Measurements from ENCODE around the gene RASA2.
"Not testable (repeated sequence)": the region's sequence is repeated elsewhere in the genome, so short reads cannot be mapped to it uniquely, and the experiment has no call there.

Gene RASA2

DNA sequence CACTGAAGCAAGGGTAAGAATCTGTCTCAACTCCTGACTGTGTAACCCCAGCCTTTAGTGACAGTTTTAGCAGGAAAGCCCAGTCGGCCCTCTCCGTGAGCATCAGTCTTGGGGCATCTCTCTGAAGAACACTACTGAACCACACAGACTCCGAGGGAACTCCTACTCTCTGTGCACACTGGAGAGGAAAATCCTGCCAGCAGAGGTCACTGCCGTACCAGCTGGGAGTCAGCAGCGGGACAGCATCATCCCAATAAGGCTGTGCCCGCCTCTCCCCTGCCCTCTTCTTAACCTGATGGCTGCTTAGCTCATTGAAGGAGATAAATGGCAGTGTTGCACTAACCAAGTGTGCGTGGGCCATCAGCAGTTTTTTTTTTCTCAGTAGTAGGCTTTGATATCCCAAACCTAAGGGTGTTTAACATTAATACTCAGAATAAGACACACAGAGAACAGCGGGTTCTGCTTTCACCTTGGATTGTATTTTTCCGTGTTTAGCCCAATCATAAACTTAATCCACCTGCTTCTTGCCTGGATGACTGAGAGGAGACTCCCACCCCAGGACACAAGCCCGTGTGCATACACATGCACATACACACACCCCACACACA lies 26.6 kb upstream of the RASA2 start:
- peak; percentile 39 for DNase-seq

DNA sequence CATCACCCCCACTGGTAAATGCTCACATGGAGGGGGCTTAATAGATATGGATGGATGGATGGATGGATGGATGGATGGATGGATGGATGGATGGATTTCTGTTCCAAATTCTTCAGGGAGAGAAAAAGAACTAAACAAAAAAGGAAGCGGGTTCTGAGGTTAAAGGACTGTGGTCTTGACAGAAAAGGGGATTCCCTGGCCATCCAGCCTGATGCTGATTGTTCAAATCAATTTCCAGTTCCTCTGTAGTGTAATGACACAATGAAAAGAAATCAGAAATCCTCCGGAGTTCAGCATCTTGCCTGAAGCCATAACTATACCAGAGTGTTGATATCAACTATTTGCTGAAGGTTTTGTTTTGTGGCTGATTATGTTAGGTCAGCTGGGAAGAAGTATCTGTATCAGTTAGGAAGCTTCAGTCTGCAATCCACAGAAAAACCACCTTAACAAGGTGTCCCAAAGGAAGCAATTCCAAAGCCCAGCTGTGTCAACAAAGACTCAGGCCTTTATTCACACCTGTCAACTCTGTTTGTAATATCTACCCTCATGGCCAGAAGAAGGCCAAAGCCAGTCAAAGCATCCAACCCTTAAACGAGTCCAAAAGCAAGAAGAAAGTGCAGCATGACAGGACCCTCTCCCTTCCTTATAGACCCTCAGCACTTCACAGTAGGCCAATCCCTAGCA lies 24.5 kb upstream of the RASA2 start:
- DNase-seq: no peak

DNA sequence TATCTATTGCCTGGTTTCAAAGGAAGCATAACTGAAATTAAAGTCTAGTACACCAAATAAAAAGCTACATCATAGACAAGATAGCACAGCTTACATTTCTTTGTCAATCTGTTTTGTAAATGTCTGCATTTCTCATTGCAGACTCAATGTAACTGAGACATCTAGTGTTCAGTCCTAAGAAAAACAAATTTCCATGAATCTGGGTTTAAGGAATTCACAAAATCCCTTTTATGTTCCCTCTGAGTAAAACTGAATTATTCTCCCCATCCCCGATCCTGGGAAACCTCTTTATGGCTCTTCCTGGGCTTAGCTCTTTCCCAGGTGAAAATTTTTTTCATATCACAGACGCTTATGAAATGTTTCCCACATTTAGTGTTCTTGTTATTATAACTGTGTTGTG lies 21.6 kb upstream of the RASA2 start:
- no peak for DNase-seq

DNA sequence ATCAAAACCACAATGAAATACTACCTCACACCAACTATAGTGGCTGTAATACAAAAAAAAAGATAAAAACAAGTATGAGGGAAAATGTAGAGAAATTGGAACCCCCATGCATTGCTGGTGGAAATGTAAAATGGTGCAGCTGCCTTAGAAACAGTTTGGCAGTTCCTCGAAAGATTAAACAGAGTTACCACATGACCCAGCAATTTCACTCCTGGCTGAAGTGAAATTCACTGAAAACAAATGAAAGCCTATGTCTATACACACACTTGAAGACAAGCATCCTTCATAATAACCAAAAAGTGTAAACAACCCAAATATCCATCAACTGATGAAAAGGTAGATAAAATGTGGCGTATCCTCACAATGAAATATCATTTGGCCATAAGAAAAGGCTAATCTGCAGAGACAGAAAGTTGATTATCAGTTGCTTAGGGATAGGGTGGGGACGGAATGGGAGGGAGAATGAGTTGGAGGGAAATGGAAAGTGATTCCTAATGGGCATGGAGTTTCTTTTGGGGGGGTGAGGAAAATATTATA lies 20.1 kb upstream of the RASA2 start:
- no peak for DNase-seq

DNA sequence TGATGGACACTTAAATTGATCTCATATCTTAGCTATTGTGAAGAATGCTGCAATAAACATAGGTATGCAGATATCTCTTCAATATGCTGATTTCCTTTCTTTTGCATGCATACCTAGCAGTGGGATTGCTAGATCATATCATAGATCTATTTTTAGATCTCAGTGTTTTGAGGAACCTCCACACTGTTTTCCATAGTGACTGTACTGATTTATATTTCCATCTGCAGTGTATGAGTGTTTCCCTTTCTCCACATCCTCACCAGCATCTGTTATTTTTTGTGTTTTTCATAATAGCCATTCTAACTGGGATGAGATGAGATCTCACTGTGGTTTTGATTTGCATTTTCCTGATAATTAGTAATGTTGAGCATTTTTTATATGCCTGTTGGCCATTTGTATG lies 17.1 kb upstream of the RASA2 start:
- DNase-seq: no peak

DNA sequence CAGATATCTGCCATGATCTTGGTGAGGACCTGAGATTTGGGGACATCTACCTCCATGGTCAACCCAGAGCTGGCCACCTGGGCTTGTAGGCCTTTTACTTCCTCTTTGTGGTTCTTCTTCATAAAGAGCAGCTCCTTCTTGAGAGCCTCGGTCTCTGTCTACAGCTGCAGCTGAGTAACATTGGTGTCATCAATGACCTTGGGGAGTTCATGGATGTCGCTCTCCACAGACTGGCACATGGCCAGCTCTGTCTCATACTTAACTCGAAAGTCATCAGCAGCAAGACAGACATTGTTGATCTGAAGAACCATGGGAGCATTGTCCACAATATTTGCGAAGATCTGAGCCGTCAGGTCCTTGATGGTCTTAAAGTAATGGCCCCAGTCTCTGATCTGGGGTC lies 15.7 kb upstream of the RASA2 start:
- DNase-seq: no peak

DNA sequence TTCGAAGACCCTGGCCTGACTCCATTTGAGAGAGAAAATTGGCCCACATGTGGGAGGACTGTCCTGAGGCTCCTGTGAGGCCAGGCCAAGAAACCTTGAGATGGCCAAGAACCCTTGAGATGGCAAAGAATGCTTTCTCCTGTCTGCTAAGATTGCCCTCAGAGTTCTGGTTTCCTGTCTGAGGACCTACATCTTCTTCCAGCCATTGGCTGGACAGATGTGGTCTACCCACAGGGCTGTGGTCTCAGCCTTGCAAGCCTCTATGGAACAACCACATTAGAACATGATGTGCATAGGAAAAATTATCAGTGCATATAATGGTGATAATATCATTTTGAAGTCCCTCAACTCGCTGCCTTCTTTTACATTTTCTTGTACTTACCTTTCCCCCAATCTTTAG lies 10.8 kb upstream of the RASA2 start:
- no peak for DNase-seq

DNA sequence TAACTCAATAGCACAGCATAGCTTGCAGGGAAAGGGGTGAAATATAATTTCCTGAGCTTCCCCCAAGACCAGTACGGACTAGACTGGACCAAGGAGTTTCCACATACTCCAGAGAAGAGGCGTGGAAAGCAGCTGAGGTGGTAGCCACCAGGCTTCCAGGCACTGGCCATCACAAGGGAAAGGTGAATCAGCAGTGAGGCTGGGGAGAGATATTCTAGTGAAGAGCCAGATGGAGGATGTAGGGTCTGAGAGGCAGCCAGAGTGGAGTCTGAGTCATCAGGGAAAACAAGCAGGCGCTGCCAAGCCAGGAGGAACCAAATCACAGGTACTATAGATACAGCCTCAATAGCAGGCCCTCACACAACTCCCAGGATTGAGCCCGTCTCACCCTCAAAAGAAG lies 9.6 kb upstream of the RASA2 start:
- peak; percentile 18 for DNase-seq

DNA sequence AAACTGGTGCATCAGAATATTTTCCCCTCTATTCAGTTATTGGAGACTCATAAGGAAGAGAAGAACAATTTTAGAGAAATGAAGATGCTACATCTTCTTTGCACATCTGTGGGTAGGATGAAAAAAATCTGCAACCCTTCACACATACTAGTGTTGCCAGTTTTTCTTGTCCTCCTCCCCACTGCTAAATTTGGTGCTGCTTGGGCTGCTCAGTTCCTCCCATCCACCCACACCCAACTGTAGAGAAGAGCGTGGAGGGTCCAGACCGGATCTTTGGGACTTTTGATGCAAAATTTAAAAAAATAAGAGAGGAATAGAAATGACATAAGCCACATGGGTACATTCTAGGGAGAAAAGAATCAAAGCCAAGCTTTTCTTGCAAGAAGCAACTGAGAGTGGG lies 8.7 kb upstream of the RASA2 start:
- DNase-seq: no peak

DNA sequence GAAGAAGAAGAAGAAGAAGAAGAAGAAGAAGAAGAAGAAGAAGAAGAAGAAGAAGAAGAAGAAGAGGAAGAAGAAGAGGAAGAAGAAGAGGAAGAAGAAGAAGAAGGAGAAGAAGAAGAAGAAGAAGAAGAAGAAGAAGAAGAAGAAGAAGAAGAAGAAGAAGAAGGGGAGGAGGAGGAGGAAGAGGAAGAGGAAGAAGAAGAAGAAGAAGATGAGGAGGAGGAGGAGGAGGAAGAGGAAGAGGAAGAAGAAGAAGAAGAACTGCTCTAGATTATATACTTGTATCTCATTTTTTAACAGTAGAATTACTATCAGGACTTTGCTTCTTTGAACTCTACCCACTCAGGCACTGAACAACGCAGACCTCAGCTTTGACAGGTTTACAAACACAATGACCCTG lies 8.0 kb upstream of the RASA2 start:
- DNase-seq: not testable (repeated sequence)

DNA sequence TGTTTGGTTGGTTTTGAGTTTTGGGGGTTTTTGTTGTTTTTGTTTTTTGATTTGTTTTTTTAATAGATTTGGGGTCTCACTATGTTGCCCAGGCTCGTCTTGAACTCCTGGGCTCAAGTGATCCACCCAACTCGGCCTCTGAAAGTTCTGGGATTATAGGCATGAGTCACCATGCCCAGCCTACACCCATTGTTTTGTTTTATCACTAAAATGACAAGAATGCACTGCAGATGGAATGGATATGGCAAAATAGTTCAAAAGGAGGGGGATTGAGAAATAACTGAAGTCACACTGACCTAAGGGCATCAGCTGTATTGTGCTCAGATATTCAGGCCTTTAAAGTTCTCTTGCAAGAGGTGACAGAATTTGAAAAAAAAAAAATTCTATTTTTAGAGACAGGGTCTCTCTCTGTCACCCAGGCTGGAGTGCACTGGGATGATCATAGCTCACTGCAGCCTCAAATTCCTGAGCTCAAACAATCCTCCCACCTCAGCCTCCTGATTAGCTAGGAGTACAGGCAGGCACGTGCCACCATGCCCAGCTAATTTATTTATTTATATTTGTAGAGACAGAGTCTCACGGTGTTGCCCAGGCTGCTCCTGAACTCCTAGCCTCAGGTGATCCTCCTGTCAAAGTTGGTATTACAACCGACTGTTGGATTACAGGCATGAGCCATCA lies 4.4 kb upstream of the RASA2 start:
- no peak for DNase-seq

DNA sequence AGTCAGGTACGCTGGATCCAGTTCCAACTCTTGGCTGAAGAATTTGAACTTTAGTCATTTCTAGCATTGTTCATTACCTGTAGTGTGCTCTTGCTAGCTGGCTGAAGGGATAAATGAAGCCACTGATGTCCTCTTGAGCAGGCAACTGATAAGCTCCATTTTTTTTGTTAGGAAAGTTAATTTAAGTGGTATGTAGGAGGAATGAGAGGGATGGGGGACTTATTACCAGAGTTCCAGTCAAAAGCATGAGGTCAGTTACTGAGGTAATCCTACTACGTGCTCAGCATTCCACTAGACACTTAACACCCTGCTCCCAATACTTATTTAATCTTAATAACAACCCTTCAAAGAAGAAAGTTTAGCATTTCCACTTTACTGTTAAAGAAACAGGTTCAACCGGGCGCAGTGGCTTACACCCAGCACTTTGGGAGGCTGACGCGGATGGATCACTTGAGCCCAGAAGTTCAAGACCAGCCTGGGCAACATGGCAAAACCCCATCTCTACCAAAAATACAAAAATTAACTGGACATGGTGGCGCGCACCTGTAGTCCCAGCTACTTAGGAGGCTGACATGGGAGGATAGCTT lies 2.0 kb upstream of the RASA2 start:
- DNase-seq: no peak

DNA sequence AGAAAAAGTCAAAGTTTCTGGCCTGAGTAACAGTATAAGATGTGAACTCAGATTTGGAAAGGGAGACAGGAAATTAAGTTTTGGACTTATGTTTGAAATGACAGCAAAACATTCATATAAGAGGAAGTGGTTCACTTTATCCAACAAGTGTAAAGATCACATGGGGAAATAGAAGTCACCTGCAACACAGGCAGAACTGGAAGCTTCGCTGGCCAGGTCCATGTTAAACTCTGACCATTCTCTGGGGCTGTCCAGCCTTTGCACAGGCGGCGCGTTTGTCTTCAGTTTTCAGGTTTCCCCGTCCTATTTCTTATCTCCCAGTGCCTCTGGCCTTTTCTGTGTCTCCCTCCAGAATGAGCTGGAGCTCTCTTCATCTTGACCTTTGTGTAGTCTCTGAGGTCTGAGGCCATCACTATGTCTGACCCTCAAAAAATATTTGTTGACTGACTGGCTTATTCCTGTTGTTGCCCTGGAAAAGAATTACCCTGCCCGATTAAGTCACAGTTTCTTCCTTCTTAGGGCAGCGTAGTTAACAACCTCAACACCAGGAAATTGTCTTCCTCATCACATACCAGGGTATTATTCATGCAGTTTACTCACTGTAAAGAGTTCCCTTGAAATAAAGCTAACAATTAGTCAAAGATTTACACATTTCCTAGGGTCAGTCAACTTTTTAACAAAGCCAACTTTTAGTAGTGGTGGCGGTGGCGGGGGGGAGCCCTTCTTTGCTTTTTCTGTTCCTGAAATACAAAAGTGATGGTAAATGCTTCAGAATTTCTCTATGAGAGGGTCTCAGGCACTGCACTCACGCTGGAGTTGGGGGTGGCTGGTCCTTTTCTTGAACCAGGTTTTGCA lies 959 bp upstream of the RASA2 start:
- DNase-seq: no peak

DNA sequence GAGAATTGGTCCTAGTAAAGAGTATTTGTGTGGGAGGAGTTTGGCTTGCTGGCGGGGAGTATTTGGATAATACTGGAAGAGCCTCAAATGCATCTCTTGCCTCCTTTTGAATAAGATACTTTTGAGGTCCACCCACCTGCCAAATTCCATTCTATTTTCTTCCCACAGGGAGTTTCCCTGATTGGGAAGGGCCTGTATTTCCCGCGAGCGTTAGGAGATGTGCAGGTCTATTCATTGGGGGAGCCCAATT lies 406 bp upstream of the RASA2 start:
- DNase-seq: no peak

DNA sequence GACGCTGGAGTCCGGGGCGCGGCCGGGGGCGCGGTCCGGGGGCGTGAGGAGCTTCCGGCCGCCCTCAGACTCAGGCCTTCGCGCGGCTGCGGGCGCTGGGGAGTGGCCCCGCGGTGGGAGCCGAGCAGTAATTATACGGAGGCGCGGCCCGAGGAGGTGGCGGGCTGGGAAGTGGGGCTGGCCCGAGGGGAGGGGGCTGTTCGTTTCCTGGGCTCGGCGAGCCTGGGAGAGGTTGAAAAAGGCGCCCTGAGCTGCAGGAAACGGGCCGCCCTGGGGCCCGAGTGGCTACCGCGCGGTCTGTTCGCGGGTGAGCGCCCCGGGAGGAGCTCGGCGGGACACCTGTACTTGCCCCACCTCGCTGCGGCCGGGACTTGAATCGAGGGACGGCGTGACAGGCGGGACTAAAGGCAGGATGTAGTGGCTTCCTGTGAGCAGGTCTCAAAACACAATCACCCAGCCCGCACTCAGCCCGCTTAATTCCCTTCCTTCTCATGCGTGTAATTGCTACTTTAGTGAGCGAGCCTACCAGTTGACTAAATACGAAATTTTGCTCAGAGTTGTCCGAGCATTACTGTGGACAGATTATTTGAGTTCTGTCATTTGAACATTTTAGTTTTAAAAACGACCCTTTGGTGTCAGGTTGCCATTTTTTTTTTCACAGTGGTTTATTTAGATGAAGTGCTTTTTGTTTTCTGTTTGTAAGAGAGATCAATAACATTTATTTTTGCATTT lies 860 bp downstream of the RASA2 start:
- DNase-seq: peak; percentile 77

DNA sequence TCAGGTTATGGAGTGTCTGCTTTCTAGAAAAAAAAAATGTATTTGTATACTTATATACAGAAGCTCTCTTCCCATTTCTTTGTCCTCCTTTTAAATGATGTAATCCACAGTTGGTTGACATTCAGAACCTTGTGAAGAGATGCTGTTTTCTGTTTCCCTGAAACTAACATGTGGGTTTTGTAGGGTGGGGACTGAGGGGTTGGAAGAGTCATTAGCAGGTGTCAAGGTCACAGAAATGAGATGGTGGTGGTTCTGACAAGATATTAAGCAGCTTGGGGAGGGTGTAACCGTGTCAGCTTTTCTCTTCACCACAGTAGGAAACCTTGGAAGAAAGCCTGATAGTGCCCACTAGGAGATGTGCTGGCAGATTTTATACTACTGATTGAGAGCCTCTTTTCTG lies 2.4 kb downstream of the RASA2 start:
- DNase-seq: no peak

DNA sequence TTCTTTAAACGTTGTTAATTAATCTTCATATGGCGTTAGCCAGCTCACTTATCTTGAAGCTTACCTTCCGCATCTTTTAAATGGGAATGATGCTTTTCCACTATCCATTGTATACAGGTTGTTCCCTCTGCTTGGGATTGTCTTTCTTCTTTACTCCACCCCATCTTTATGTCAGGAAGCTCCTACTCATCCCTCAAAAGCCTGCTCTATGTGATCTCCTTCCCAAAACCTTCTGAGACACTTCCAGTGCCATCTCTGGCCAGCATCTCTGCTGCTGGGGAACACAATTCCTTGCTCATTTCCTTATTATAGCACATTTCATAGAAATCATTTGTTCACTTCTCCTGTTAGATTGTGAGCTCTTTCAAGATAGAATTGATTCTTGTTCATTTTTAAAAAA lies 4.3 kb downstream of the RASA2 start:
- DNase-seq: no peak

DNA sequence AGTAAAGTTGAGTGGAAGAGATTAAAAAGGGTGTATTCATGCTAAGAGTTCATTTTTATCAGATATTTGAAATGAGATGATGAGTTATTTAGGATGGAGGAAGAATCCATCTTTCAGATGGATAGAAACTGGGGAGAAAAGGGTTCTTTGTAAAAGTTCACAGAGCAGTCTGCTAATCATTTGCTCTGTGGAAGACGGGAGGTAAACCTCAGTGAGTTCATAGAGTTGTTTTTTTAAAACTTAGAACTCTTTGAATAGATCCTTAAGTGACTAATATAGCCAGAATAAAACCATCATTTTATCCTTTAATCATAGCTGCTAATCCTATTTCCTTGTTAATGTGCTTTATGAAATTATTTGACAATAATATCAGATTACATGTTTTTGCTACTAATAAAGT lies 5.1 kb downstream of the RASA2 start:
- DNase-seq: no peak

DNA sequence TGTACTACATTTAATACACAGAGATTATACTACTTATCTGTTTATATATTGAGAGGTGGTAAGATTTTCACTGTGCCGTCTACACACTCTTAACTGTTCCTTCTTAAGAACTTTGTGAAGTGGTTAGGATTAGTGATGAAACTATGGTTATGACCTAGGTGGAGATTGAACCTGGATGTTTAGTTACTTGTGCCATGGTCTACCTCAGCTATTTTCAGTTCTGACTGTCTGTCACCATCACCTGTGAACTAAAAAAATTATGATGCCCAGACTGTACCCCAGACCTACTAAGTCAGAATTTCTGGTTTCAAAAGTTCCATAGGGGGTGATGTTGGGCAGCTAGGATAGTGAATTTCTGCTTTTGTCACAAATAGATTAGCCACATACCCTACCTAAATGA lies 6.4 kb downstream of the RASA2 start:
- no peak for DNase-seq

DNA sequence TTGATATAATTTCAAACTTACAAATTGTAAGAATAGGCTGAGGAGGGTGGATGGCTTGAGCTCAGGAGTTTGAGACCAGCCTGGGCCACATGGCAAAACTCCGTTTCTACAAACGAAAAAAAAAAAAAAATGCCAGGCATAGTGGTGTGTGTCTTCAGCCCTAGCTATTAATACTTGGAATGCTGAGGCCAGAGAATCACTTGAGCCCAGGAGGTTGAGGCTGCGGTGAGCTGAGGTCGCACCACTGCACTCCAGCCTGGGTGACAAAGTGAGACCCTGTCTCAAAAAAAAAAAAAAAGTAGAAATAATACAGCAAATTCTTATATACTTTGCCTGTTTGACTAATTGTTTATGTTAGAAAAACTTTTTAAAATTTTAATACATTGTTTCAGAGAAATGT lies 10.8 kb downstream of the RASA2 start:
- DNase-seq: not testable (repeated sequence)

DNA sequence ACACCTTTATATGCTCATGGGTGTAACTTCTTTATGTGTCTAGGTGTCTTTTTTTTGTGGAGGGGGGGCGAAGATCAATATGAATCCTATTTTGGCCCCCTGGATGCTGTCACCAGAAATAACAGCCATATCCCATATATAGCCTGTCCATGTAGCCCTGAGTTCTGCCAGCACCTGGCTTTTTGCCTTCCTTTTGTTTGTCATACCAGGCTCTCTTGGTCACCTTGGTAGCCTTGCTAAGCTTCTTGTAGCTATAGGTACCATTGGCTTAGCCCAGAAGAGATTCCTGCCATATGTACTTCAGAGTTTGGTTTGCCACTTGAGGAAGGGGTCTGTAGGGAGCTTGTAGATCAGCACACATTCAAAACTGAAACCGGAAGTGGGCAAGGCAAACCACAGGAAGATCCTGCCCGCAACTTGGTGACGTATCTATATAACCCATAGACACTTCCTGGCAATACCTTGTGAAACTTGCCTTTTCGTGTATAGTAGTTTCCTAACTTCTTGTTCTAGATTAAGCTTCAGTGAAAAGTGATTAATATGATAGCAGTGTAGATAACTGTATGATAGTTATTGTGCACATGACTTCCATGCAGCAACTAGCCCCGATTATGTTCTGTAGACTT lies 11.9 kb downstream of the RASA2 start:
- no peak for DNase-seq

DNA sequence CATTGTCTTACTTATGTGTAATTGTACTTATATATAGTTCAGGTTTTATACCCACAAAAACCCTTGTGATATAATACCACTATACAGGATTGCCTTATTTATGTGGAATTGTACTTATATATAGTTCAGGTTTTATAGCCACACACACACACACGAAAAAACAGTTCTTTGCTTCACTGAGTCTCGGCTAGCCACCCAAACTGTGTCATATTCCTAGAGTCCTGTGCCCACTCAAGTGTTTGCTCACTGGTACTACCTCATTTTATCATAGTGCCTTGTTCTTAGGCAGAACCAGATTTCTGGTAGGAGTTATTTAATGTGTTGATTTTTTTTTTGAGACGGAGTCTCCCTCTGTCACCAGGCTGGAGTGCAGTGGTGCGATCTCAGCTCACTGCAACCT lies 12.5 kb downstream of the RASA2 start:
- no peak for DNase-seq

Data from DMS 273 treated with DMSO at 0.1 percent for 48 hours (cell line).